Hematopoietic multipotent progenitor cell (in vitro differentiated cells): ENCODE data around the gene GNA12. TPM values are rescaled to one million over a fixed set of nuclear protein-coding genes. Genes with fewer than 3 reads are reported as not detected.
A peak's percentile ranks its signal among the peaks of the same experiment; 100 is the strongest.

Source experiments
- DNase-seq, 3 donors: peaks; one replicate each; pipeline ENCODE4 v3.0.0-alpha.2; 2011 to 2015; ENCODE audit warnings: low read depth in 2 of 3, low spot score in 2 of 3
- total RNA-seq: library from RNA; depleted of rRNA; stranded (reverse); fragments of >200 nt; gene quantifications from one replicate; pipeline ENCODE4 v1.2.3, GENCODE V29; 2012

Gene GNA12
- 48.2 TPM for total RNA-seq

- peak; percentile 92 to 99 (median 98) for DNase-seq
Observed at GRCh38 chr7:2844153-2845033, at the start of gene GNA12. Gene GNA12, minus strand, starts transcription at chr7:2844308. Its CDS starts 147 bp downstream, at chr7:2844161.

GRCh38 chr7:2893411-2893861 lies 49.3 kb upstream of the GNA12 start:
- DNase-seq: no peak

- no peak for DNase-seq
Observed at GRCh38 chr7:2892549-2892948, 48.4 kb upstream of the GNA12 start.

GRCh38 chr7:2887816-2888215 lies 43.7 kb upstream of the GNA12 start:
- no peak for DNase-seq

- DNase-seq: peak in 2 of 3 donors; percentile 75 to 80
Observed at GRCh38 chr7:2886900-2887299, 42.8 kb upstream of the GNA12 start.

GRCh38 chr7:2886391-2886790 lies 42.3 kb upstream of the GNA12 start:
- DNase-seq: no peak

GRCh38 chr7:2884161-2884560 lies 40.1 kb upstream of the GNA12 start:
- DNase-seq: no peak

- DNase-seq: no peak
Observed at GRCh38 chr7:2883101-2883500, 39.0 kb upstream of the GNA12 start.

GRCh38 chr7:2882111-2882510 lies 38.0 kb upstream of the GNA12 start:
- no peak for DNase-seq

- no peak for DNase-seq
Observed at GRCh38 chr7:2880874-2881533, 36.9 kb upstream of the GNA12 start.

- no peak for DNase-seq
Observed at GRCh38 chr7:2880051-2880450, 35.9 kb upstream of the GNA12 start.

- no peak for DNase-seq
Observed at GRCh38 chr7:2879354-2879753, 35.2 kb upstream of the GNA12 start.

- no peak for DNase-seq
Observed at GRCh38 chr7:2878306-2878705, 34.2 kb upstream of the GNA12 start.

GRCh38 chr7:2876031-2876731 lies 32.1 kb upstream of the GNA12 start:
- DNase-seq: no peak

GRCh38 chr7:2873686-2874551 lies 29.8 kb upstream of the GNA12 start:
- DNase-seq: peak in 2 of 3 donors; percentile 53 to 62

GRCh38 chr7:2873146-2873545 lies 29.0 kb upstream of the GNA12 start:
- DNase-seq: no peak

GRCh38 chr7:2872296-2872874 lies 28.3 kb upstream of the GNA12 start:
- DNase-seq: no peak

- DNase-seq: peak in 2 of 3 donors; percentile 73 to 80
Observed at GRCh38 chr7:2870471-2870931, 26.4 kb upstream of the GNA12 start.

GRCh38 chr7:2869981-2870380 lies 25.9 kb upstream of the GNA12 start:
- no peak for DNase-seq

- DNase-seq: no peak
Observed at GRCh38 chr7:2866601-2867000, 22.5 kb upstream of the GNA12 start.
